ENCODE data around the gene ZSCAN22. TPM values are rescaled to one million over a fixed set of nuclear protein-coding genes. Genes with fewer than 3 reads are reported as not detected.

Gene ZSCAN22
- total and polyA plus RNA-seq, 2 of the 13 experiments (the other 11 are each of a cell fraction or from before 2014, with no cell fraction given), result 2.5 to 3.5 TPM

DNA sequence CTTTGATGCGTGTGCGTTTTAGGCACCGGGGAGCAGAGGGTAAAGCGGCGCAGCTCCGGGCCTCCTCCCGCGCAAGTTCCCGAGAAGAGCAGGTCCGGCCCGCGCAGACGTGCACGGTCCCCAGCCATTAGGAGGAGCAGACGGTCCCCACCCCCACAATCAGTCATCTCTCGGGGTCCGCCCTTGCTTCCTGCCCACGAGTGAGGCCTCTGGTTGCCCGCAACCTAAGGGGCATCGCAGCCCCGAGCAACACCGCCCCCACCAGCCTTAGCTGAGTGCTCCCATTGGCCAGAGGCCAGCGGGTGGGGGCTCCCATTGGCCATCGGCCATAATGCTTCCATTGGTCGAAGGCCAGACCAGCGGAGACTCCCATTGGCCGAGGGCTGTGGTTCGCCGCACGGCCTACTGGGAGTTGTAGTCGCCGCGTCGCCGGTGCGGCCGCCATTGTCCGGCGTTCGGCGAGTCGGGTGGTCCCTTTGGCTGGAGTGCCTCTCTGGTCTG lies 48.2 kb upstream of the ZSCAN22 start, which contains the start of gene ZNF8 (continued):
- TF ChIP-seq CBX5 (CRISPR knock-in tag; IDR thresholded peaks at IDR 0.05; ENCODE audit: borderline replicate concordance), result peak; percentile 24; the same call in 1 of the 2 replicates
- TF ChIP-seq, protein P1, sequence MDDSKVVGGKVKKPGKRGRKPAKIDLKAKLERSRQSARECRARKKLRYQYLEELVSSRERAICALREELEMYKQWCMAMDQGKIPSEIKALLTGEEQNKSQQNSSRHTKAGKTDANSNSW (CRISPR knock-in tag; IDR thresholded peaks at IDR 0.05; ENCODE audit: borderline replicate concordance), result no peak
- TF ChIP-seq ZNF432 (CRISPR knock-in tag; IDR thresholded peaks at IDR 0.05; ENCODE audit: borderline replicate concordance), result no peak
- TF ChIP-seq, protein P2, sequence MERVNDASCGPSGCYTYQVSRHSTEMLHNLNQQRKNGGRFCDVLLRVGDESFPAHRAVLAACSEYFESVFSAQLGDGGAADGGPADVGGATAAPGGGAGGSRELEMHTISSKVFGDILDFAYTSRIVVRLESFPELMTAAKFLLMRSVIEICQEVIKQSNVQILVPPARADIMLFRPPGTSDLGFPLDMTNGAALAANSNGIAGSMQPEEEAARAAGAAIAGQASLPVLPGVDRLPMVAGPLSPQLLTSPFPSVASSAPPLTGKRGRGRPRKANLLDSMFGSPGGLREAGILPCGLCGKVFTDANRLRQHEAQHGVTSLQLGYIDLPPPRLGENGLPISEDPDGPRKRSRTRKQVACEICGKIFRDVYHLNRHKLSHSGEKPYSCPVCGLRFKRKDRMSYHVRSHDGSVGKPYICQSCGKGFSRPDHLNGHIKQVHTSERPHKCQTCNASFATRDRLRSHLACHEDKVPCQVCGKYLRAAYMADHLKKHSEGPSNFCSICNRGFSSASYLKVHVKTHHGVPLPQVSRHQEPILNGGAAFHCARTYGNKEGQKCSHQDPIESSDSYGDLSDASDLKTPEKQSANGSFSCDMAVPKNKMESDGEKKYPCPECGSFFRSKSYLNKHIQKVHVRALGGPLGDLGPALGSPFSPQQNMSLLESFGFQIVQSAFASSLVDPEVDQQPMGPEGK (CRISPR knock-in tag; IDR thresholded peaks at IDR 0.05), result peak; percentile 83
- peak; percentile 30 for TF ChIP-seq MED1 (CRISPR knock-in tag; IDR thresholded peaks at IDR 0.05)
- TF ChIP-seq, protein P3, sequence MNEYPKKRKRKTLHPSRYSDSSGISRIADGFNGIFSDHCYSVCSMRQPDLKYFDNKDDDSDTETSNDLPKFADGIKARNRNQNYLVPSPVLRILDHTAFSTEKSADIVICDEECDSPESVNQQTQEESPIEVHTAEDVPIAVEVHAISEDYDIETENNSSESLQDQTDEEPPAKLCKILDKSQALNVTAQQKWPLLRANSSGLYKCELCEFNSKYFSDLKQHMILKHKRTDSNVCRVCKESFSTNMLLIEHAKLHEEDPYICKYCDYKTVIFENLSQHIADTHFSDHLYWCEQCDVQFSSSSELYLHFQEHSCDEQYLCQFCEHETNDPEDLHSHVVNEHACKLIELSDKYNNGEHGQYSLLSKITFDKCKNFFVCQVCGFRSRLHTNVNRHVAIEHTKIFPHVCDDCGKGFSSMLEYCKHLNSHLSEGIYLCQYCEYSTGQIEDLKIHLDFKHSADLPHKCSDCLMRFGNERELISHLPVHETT (CRISPR knock-in tag; conservative IDR thresholded peaks at IDR 0.05), result no peak
- TF ChIP-seq, protein P4, sequence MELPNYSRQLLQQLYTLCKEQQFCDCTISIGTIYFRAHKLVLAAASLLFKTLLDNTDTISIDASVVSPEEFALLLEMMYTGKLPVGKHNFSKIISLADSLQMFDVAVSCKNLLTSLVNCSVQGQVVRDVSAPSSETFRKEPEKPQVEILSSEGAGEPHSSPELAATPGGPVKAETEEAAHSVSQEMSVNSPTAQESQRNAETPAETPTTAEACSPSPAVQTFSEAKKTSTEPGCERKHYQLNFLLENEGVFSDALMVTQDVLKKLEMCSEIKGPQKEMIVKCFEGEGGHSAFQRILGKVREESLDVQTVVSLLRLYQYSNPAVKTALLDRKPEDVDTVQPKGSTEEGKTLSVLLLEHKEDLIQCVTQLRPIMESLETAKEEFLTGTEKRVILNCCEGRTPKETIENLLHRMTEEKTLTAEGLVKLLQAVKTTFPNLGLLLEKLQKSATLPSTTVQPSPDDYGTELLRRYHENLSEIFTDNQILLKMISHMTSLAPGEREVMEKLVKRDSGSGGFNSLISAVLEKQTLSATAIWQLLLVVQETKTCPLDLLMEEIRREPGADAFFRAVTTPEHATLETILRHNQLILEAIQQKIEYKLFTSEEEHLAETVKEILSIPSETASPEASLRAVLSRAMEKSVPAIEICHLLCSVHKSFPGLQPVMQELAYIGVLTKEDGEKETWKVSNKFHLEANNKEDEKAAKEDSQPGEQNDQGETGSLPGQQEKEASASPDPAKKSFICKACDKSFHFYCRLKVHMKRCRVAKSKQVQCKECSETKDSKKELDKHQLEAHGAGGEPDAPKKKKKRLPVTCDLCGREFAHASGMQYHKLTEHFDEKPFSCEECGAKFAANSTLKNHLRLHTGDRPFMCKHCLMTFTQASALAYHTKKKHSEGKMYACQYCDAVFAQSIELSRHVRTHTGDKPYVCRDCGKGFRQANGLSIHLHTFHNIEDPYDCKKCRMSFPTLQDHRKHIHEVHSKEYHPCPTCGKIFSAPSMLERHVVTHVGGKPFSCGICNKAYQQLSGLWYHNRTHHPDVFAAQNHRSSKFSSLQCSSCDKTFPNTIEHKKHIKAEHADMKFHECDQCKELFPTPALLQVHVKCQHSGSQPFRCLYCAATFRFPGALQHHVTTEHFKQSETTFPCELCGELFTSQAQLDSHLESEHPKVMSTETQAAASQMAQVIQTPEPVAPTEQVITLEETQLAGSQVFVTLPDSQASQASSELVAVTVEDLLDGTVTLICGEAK (IDR thresholded peaks at IDR 0.05), result no peak
- TF ChIP-seq, protein P4 (CRISPR knock-in tag; IDR thresholded peaks at IDR 0.05), result peak; percentile 13; the same call in 1 of the 2 replicates
- TF ChIP-seq NR2F2 (IDR thresholded peaks at IDR 0.05; ENCODE audit: borderline replicate concordance, low read depth), result no peak
- TF ChIP-seq, protein P5, sequence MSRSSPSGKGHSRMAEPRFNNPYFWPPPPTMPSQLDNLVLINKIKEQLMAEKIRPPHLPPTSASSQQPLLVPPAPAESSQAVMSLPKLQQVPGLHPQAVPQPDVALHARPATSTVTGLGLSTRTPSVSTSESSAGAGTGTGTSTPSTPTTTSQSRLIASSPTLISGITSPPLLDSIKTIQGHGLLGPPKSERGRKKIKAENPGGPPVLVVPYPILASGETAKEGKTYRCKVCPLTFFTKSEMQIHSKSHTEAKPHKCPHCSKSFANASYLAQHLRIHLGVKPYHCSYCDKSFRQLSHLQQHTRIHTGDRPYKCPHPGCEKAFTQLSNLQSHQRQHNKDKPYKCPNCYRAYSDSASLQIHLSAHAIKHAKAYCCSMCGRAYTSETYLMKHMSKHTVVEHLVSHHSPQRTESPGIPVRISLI (CRISPR knock-in tag; IDR thresholded peaks at IDR 0.05; ENCODE audit: borderline replicate concordance), result no peak
- TF ChIP-seq DMAP1 (CRISPR knock-in tag; IDR thresholded peaks at IDR 0.05), result 0 out of 2 replicates have a peak, but pooled peaks have one; percentile 78
- TF ChIP-seq, protein P6, sequence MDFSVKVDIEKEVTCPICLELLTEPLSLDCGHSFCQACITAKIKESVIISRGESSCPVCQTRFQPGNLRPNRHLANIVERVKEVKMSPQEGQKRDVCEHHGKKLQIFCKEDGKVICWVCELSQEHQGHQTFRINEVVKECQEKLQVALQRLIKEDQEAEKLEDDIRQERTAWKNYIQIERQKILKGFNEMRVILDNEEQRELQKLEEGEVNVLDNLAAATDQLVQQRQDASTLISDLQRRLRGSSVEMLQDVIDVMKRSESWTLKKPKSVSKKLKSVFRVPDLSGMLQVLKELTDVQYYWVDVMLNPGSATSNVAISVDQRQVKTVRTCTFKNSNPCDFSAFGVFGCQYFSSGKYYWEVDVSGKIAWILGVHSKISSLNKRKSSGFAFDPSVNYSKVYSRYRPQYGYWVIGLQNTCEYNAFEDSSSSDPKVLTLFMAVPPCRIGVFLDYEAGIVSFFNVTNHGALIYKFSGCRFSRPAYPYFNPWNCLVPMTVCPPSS (IDR thresholded peaks at IDR 0.05), result no peak
- TF ChIP-seq MZF1 (CRISPR knock-in tag; IDR thresholded peaks at IDR 0.05; ENCODE audit: borderline replicate concordance), result no peak
- no peak for TF ChIP-seq DNMT3B (CRISPR knock-in tag; conservative IDR thresholded peaks at IDR 0.05)
- peak; percentile 19; the same call in 1 of the 2 replicates for TF ChIP-seq SOX5 (CRISPR knock-in tag; IDR thresholded peaks at IDR 0.05; ENCODE audit: borderline replicate concordance)
